Lower leg skin (tissue), 4 donors: ENCODE results near the gene OSMR. TPM values are rescaled to one million over a fixed set of nuclear protein-coding genes. Genes with fewer than 3 reads are reported as not detected.
"Not testable (repeated sequence)": the region's sequence is repeated elsewhere in the genome, so short reads cannot be mapped to it uniquely, and the experiment has no call there.

Experiments used
- DNase-seq, 2 donors: peaks; one replicate each; pipeline ENCODE4 v3.0.0-alpha.2; 2019; ENCODE audit warnings: low spot score in 2 of 2
- H3K4me3 ChIP-seq: fragments of 200-600 bp; sonication (generic); 2 replicates; pipeline ENCODE4 v1.5.1; 2017; ENCODE audit warnings: mild to moderate bottlenecking, low read depth; ENCODE audit not compliant: poor library complexity, severe bottlenecking
- POLR2A ChIP-seq, 2 donors: fragments of 450-650 bp; IDR thresholded peaks; one replicate each; pipeline ENCODE4 v1.6.1; 2016 to 2017; ENCODE audit warnings: antibody characterized with exemption in 2 of 2, mild to moderate bottlenecking in 1 of 2, moderate library complexity in 1 of 2
- WGBS, 2 donors: methylation state at CpG; one replicate each; pipeline ENCODE4 v1.1.5; 2018; 5-methylcytosine and 5-hydroxymethylcytosine counted together
- intact Hi-C: fragments of 100-400 bp; cut with DNase I; formaldehyde crosslinking; loops from one replicate; pipeline ENCODE4 v1.15.0; 2023; ENCODE audit warnings: low total_unique reads
- total RNA-seq, 4 donors: library from RNA; depleted of rRNA; stranded (reverse); fragments of >200 nt; gene quantifications; one replicate each; pipeline ENCODE4 v1.1.0, GENCODE V29; 2016
- TF ChIP-seq, protein P1 (sequence below), 3 donors: fragments of 450-650 bp; IDR thresholded peaks; one replicate each; pipeline ENCODE4 v1.5.1; 2016; ENCODE audit warnings: antibody characterized with exemption in 3 of 3, mild to moderate bottlenecking in 3 of 3, moderate library complexity in 2 of 3

The OSMR gene
- total RNA-seq, 4 donors from 2014 or later, result 13.7 to 28.1 (median 22.0) TPM

DNA sequence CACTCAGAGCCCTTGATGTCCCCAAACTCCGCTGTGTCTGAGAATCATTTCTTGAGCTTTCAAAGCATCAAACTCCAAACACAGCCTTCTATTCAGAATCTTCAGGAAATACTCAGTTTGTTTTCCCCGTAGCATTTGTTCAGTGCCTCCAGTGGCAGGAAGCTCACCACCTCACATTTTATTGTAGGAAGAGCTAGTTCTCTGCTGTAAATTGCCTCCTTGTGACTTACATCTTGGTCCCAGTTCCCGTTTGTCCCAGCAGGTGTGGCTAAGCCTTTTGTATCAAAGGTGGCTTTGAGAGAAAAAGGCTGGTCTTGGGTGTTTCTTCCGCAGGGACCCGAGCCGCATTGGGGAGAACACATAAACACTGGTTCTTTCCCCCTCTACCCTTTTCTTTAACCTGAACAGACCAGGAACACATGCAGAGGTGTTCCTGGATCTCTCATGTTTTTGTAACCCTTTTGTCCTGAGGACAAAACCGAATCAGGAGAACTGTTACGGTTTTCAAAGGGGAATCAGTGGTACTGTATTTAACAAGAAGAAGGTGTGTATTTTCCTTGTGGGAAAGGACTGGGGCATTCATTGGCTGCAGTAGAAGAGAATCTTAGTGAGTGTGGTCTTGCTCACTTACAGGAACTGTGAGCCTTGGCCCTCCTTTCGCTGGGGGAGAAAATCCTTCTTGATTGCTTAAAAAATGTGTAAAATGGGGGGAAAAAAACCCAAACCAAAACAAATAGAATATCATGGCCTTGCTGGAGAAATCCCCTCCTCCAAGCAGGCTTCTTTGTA is 1.9 kb downstream of the OSMR start:
- WGBS, 2 donors, result 55 to 59% methylated on average over 9 of the region's 9 CpGs
- TF ChIP-seq POLR2A (IDR thresholded peaks at IDR 0.05), result no peak
- TF ChIP-seq, protein P1, sequence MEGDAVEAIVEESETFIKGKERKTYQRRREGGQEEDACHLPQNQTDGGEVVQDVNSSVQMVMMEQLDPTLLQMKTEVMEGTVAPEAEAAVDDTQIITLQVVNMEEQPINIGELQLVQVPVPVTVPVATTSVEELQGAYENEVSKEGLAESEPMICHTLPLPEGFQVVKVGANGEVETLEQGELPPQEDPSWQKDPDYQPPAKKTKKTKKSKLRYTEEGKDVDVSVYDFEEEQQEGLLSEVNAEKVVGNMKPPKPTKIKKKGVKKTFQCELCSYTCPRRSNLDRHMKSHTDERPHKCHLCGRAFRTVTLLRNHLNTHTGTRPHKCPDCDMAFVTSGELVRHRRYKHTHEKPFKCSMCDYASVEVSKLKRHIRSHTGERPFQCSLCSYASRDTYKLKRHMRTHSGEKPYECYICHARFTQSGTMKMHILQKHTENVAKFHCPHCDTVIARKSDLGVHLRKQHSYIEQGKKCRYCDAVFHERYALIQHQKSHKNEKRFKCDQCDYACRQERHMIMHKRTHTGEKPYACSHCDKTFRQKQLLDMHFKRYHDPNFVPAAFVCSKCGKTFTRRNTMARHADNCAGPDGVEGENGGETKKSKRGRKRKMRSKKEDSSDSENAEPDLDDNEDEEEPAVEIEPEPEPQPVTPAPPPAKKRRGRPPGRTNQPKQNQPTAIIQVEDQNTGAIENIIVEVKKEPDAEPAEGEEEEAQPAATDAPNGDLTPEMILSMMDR (IDR thresholded peaks at IDR 0.05), result no peak
- H3K4me3 ChIP-seq, result no peak overlapping the region
- DNase-seq, result no peak
- intact Hi-C loops, result no loop called here

DNA sequence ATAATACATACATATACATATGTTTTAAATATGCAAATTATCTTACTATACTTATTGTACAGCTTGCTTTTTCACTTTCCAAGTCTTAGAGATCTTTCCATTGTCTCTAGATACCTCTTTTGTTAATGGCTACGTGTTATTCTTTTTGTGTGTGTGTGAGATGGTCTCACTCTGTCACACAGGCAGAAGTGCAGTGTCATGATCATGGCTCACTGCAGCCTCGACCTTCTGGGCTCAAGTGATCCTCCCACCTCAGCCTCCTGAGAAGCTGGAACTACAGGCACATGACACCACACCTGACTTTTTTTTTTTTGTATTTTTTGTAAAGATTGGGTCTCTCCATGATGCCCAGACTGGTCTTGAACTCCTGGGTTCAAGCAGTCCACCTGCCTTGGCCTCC is 2.8 kb downstream of the OSMR start:
- TF ChIP-seq POLR2A (IDR thresholded peaks at IDR 0.05), result no peak
- TF ChIP-seq, protein P1 (IDR thresholded peaks at IDR 0.05), result no peak
- intact Hi-C loops, result no loop called here
- no peak for DNase-seq
- no peak overlapping the region for H3K4me3 ChIP-seq
- WGBS, 2 donors, result 37 to 89% methylated on average over 2 of the region's 2 CpGs

DNA sequence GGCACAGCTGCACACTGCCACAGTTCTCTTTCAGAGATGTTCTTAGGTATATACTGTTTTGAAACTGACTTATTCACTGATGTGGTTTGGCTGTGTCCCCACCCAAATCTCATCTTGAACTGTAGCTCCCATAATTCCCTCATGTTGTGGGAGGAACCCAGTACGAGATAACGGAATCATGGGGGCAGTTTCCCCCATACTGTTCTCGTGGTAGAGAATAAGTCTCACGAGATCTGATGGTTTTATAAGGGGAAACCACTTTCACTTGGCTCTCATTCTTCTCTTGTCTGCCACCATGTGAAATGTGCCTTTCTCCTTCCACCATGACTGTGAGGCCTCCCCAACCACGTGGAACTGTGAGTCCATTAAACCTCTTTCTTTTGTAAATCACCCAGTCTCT is 5.8 kb downstream of the OSMR start:
- intact Hi-C loops, H3K4me3 ChIP-seq, DNase-seq: not testable (repeated sequence)
- WGBS, 2 donors, result 87 to 91% methylated on average over 5 of the region's 5 CpGs

DNA sequence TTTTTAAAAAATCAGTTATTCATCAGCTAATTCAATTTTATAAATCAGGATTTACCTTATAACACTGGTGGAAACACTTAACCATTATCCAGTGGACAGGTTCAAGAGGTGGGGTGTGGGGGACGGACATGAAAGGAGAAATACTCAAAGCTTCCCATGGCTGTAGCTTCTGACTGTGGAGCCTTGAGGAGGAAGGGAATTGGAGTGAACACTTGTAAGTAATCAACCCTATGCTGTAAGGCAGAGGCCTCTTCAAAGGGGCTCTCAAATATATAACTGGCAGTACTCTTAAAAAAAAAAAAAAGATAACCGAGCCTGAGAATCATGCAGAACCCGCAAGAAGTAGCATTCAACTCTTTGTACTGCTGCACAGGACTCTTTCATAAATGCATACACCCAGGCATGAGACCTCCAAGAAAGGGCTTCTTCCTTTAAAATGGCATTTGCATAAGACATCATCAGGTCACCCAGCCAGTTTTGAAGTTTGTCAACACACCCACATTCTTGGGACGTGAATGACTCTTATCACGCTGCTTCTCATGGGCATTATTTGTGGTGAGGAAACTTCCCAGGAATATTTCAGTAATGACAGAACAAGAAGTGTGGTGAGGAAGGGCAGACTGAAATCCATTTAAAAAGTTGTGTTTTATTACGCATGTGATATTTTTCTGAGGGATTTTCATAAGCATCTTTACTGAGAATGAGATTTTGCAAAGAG is 8.1 kb downstream of the OSMR start:
- intact Hi-C loops, result no loop called here
- DNase-seq, result no peak
- TF ChIP-seq POLR2A (IDR thresholded peaks at IDR 0.05), result no peak
- TF ChIP-seq, protein P1 (IDR thresholded peaks at IDR 0.05), result no peak
- H3K4me3 ChIP-seq, result no peak overlapping the region
- WGBS, 2 donors, result 57 to 60% methylated on average over 6 of the region's 6 CpGs

DNA sequence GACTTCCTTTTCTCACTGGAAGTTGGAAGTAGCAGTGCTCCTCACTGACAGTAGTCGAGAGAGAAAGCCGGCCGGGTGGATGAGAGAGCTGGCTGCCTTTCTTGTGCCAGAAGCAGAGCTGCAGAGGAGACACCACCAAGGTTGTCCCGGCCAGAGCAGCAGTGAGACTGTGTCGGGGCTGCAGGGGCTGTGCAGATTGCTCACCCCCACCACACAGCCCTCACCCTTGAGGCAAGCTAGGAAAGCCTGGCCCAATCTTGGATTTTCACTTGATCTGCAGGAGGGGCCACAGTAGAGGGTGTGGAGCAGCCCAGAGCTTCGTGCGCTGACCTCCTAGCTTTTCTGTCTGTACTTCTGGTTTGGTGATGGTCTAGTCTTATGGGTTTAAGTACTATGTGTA is 9.1 kb downstream of the OSMR start:
- no peak overlapping the region for H3K4me3 ChIP-seq
- intact Hi-C loops, result no loop called here
- DNase-seq, result no peak
- 79 to 80% methylated on average over 7 of the region's 7 CpGs for WGBS, 2 donors
- no peak for TF ChIP-seq POLR2A (IDR thresholded peaks at IDR 0.05)
- TF ChIP-seq, protein P1 (IDR thresholded peaks at IDR 0.05), result no peak

DNA sequence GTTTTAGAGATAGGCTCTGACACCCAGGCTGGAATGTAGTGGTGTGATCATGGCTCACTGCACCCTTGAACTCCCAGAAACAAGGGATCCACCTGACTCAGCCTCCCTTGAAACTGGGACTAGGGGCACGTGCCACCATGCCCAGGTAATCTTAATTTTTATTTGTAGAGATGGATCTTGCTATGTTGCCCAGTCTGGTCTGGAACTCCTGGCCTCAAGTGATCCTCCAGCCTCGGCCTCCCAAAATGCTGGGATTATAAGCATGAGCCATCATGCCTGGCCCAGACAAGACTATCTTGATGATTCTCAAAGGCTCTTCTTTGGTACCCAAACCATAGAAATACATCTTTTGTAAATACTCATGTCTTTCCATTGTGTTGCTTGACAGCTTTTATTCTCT is 10.8 kb downstream of the OSMR start:
- 89 to 94% methylated on average over 2 of the region's 2 CpGs for WGBS, 2 donors
- TF ChIP-seq, protein P1 (IDR thresholded peaks at IDR 0.05), result no peak
- no peak for TF ChIP-seq POLR2A (IDR thresholded peaks at IDR 0.05)
- intact Hi-C loops, result no loop called here
- no peak for DNase-seq
- no peak overlapping the region for H3K4me3 ChIP-seq
